ENCODE data around the gene SLC25A10.

Gene SLC25A10

GRCh38 chr17:81706757-81707624 is 5.1 kb upstream of the SLC25A10 start:
- no peak for DNase-seq (ENCODE audit: low read depth)

- DNase-seq (ENCODE audit: low read depth), result no peak
Measured at GRCh38 chr17:81707725-81708646, 4.1 kb upstream of the SLC25A10 start.

- no peak for DNase-seq (ENCODE audit: low read depth)
Measured at GRCh38 chr17:81708739-81709185, 3.3 kb upstream of the SLC25A10 start.

DNA sequence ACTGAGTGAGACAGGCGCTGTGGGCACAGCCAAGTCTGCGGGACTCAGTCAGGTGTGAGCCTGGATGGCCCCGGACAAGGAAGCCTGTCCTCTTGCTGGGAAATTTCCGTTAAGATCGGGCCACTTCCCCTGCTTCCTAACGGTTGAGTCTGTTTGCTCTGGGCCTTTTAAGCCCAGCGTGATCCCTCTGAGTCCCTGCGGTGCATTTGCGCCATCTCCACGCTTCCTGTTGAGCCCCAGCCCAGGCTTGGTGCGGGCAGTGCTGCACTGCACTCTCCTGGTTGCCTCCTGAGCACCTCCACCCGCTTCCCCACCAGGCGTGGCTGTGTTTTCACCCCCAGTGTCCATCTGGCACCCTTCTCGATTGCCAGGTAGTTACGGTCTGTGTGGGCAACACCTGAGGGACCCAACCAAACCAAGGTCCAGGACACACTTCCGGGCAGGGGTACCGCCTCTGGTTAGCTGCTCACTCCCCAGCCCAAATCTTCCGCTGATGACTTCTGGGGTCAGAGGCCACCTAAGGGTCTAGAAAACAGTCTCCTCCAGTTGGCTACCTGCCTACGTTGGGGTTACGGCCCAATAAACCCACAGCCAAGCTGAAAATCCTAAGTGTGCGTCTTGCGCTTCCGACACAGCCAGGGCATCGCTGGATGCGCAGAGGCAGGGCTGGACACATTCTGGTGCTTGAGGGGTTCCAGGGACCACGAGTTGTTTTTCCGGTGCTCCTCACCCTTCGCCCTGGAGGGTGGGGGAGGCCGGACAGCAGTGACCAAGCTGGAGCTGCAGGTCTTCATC is 1.4 kb upstream of the SLC25A10 start:
- no peak for DNase-seq (ENCODE audit: low read depth)

GRCh38 chr17:81712468-81713003 is 452 bp downstream of the SLC25A10 start:
- no peak for DNase-seq (ENCODE audit: low read depth)

DNA sequence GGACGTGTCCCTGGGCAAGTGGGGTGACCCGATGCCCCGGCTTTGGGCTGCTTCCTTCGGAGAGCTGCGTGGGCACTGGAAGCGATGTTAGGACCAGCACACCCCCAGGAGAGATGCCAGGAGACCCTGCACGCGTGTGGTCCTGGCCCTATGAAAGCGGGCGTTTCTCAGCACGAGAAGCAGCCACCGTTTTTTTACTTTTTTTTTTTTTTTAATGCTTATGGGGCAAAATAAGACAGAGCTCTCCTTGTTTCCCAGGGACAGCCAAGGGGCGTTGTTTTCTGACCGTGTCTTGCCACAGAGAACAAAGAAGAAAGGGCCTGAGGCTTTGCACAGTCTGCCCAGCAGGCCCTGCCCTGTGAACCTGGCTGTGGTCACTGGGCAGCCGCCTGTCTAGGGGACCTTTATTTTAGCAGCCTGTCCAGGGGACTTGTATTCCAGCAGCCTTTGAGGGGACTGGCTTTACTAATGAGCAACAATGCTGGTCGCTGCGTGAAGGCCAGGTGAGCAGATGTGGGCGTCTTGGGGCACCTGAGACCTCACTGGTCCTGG is 996 bp downstream of the SLC25A10 start:
- DNase-seq (ENCODE audit: low read depth), result no peak

DNA sequence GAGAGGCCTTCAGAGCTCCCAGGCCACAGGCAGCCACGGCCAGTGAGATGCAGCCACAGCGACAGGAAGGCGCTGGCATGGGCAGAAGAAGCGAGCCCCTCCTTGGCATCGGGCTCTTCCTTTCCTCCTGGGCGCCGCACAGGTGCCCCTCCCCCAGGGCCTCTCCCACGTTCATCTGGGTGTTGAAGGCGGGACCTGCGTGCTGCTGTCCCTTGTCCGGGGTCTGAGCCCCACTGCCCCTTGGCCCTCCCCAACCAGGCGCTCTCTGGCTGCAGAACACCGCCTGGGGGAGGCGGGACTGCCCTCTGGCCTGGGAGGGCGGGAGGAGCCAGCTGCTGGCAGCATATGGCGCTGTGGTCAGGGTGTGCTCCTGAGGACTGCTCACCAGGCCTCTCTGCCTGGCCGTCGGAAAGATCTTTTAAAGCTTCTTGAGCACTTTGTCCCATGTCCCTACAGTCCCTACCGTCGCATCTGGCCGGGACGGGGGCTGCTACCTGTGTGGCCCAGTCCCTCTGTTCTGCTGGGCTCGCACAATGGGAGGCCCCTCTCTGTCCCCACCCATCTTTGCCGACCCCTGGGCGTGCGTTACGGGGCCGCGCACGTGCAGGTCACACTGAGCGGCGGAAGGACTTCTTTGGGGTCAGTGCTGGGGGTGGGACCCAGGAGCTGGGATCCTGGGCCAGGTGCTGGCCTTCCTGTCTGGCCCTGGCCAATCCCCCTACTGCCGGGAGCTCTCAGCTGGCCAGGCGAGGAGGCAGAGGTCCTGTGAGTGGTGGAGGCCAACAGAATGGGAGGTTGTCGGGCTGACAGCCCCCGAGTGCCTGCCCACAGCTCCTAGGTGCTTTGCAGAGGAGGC is 1.7 kb downstream of the SLC25A10 start:
- DNase-seq (ENCODE audit: low read depth), result no peak

DNA sequence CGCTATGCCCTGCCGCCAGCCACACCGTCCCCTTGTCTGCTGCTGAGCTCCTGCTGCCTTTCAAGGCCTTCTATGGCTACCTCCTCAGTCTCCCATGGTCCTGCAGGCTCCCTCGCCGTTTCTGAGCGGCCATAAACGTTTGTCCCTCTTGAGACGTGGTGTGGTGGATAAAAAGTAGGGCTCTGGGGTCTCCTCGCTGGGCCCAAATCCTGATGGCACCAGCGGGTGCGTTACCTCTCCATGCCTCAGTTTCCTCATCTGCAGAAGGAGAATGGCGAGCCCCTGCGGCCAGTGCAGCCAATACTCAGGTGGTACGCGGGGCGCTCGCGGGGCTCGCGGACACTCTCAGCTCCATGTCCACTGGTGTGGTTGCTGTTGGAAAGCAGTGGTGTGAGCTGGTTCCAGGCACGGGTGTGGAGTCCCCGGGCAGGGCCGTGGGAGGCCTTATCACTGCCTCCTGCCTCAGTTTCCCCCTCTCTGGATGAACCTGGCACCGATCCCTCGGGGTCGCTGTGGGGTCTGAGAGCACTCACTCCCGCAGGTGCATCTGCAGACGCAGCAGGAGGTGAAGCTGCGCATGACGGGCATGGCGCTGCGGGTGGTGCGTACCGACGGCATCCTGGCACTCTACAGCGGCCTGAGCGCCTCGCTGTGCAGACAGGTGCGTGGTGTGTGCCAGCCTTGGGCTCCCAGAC is 2.5 kb downstream of the SLC25A10 start:
- DNase-seq (ENCODE audit: low read depth), result no peak

- DNase-seq (ENCODE audit: low read depth), result no peak
Measured at GRCh38 chr17:81715107-81715871, 3.2 kb downstream of the SLC25A10 start.

- no peak for DNase-seq (ENCODE audit: low read depth)
Measured at GRCh38 chr17:81715872-81716673, 4.0 kb downstream of the SLC25A10 start.

GRCh38 chr17:81716674-81716996 is 4.6 kb downstream of the SLC25A10 start:
- DNase-seq (ENCODE audit: low read depth), result no peak

DNA sequence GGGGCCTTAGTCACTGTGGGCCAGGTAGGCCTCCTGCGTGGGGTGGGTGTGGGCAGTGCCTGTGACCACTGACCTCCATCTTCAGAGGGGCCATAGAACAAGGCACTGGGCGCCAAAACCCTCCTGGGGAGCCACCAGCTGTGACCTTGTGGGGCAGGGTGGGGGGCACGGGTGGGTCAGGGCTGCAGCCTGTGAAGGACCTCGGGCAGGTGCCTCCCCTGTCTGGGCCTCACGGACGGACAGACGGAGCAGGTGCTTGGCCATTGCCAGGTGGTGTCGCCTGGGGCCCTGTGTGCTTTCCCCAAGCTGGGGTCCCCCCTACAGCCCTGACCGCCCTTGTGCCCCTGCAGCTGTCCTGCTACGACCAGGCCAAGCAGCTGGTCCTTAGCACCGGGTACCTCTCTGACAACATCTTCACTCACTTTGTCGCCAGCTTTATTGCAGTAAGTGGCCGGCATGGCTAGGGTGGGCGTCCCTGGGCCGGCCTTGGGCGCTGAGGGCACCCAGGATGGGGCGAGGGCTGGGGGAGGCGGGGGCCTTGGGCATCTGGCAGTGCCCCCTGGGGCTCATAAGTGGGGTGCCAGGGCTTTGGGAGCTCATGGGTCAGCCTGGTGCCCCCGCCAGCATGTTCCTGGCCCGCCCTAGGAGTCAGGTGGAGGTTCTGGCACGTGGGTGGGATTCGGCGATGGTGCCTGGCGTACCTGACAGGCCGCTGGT is 5.1 kb downstream of the SLC25A10 start:
- DNase-seq (ENCODE audit: low read depth), result no peak

DNA sequence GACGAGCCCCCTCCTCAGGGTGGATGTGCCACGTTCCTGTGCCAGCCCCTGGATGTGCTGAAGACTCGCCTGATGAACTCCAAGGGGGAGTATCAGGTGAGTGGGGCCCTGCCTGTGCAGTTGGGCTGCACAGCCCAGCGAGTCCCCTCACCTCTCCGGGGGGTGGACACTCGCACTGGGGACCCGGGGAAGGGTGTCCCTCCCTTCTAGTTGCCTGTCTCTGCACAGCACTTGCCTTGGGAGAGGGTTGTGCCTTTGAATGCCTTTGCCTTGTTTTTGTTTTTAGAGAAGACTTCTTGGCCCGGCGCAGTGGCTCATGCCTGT is 5.6 kb downstream of the SLC25A10 start:
- no peak for DNase-seq (ENCODE audit: low read depth)

DNA sequence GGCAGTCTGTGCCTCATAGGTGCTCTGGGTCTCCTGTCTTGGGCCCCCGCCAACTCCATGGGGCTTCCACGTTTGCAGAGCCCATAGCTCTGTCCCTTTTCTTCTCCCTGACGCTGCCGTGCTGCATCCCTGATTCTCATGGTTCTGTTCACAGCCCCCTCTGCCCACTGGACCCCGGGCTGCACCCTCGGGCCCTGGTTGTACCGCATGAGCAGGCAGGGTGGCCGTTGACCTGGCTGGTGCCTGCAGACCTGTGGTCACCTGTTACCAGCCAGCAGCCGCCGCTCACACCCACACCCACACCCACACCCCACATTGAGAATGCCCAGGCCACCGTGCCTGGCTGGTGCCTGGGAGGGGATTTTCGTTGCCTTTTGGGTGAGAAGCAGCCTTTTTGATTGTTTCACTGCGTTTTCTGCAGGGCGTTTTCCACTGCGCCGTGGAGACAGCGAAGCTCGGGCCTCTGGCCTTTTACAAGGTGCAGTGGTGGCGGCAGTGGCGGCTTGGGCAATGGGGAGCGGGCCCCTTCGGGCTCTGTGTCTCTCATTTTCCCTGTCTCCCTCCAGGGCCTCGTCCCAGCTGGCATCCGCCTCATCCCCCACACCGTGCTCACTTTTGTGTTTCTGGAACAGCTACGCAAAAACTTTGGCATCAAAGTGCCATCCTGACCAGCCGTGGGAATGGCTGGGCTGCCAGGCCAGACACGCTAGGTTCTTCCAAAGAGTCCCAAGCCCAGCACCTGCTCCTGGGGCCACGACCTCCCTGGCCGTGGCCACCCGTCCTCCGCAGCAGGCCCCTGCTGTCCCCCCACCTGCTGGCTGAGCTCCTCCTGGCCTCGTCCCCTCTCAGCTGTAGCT is 7.6 kb downstream of the SLC25A10 start:
- no peak for DNase-seq (ENCODE audit: low read depth)

GRCh38 chr17:81720267-81721071 is 8.4 kb downstream of the SLC25A10 start:
- no peak for DNase-seq (ENCODE audit: low read depth)
